ENCODE results near the gene POLK. TPM values are rescaled to one million over a fixed set of nuclear protein-coding genes. Genes with fewer than 3 reads are reported as not detected.

Gene POLK
- total RNA-seq, 1 donor from 2014 or later = 21.1 TPM

- Histone ChIP-seq H3K9me3 (replicated peaks) (no peaks in the 10 kb centered on the region), H3K27me3 (ENCODE audit: low read depth) (no peaks in the 10 kb centered on the region), H3K4me1 (peaks cover 43% of the 10 kb centered on the region), H3K4me3 (no peak overlapping the region), H3K36me3 (peaks cover 7% of the 10 kb centered on the region), H3K27ac (replicated peaks) (no peak overlapping the region)
- intact Hi-C loops (cut with micrococcal nuclease) = no loop called here
- DNase-seq = no peak
- no peak for TF ChIP-seq CTCF (IDR thresholded peaks at IDR 0.05; ENCODE audit: borderline replicate concordance)
These were observed 3.9 kb upstream of the POLK start for GRCh38 chr5:75507841-75508240.

GRCh38 chr5:75509546-75509945 is 2.1 kb upstream of the POLK start:
- no peak overlapping the region for H3K27ac ChIP-seq (replicated peaks)
- no peak for TF ChIP-seq CTCF (IDR thresholded peaks at IDR 0.05; ENCODE audit: borderline replicate concordance)

GRCh38 chr5:75509956-75510355 is 1.7 kb upstream of the POLK start:
- Histone ChIP-seq H3K4me1 (peaks cover 55% of the 10 kb centered on the region), H3K27ac (replicated peaks) (peak overlapping the region; percentile 95), H3K27me3 (ENCODE audit: low read depth) (no peaks in the 10 kb centered on the region), H3K36me3 (no peaks in the 10 kb centered on the region), H3K9me3 (replicated peaks) (no peaks in the 10 kb centered on the region), H3K4me3 (peak overlapping the region; percentile 89)
- DNase-seq = no peak
- intact Hi-C loops (cut with micrococcal nuclease) = loop anchor here (5.0 kb wide), 1 partner anchor 47 kb away; no protein-coding TSS in a partner anchor
- TF ChIP-seq CTCF (IDR thresholded peaks at IDR 0.05; ENCODE audit: borderline replicate concordance) = no peak

More at GRCh38 chr5:75509546-75509945, 2.1 kb upstream of the POLK start:
- H3K4me1 ChIP-seq = peaks cover 55% of the 10 kb centered on the region
- DNase-seq = no peak
- peaks cover under 1% of the 10 kb centered on the region for H3K36me3 ChIP-seq
- peak overlapping the region; percentile 89 for H3K4me3 ChIP-seq
- H3K27me3 ChIP-seq (ENCODE audit: low read depth) = no peaks in the 10 kb centered on the region
- intact Hi-C loops (cut with micrococcal nuclease) = no loop called here
- H3K9me3 ChIP-seq (replicated peaks) = no peaks in the 10 kb centered on the region

- intact Hi-C loops (cut with micrococcal nuclease) = loop anchor here (5.0 kb wide), 1 partner anchor 47 kb away; no protein-coding TSS in a partner anchor
- H3K27me3 ChIP-seq (ENCODE audit: low read depth) = no peaks in the 10 kb centered on the region
- no peaks in the 10 kb centered on the region for H3K9me3 ChIP-seq (replicated peaks)
- DNase-seq = no peak
- H3K4me1 ChIP-seq = peaks cover 55% of the 10 kb centered on the region
- TF ChIP-seq CTCF (IDR thresholded peaks at IDR 0.05; ENCODE audit: borderline replicate concordance) = no peak
- peak overlapping the region; percentile 89 for H3K4me3 ChIP-seq
- H3K36me3 ChIP-seq = no peaks in the 10 kb centered on the region
- peak overlapping the region; percentile 95 for H3K27ac ChIP-seq (replicated peaks)
These were observed 1.3 kb upstream of the POLK start for GRCh38 chr5:75510417-75510835.

- peak; percentile 50 for DNase-seq
- intact Hi-C loops (cut with micrococcal nuclease) = loop anchor here (5.0 kb wide), 1 partner anchor 46 kb away; no protein-coding TSS in a partner anchor
These were observed 756 bp upstream of the POLK start for GRCh38 chr5:75510836-75511434.

More at GRCh38 chr5:75510836-75511434, 756 bp upstream of the POLK start:
- TF ChIP-seq CTCF (IDR thresholded peaks at IDR 0.05; ENCODE audit: borderline replicate concordance) = no peak
- no peaks in the 10 kb centered on the region for H3K9me3 ChIP-seq (replicated peaks)
- H3K4me3 ChIP-seq = peak overlapping the region; percentile 89
- H3K4me1 ChIP-seq = peaks cover 55% of the 10 kb centered on the region
- H3K27ac ChIP-seq (replicated peaks) = peak overlapping the region; percentile 95
- H3K27me3 ChIP-seq (ENCODE audit: low read depth) = no peaks in the 10 kb centered on the region
- no peaks in the 10 kb centered on the region for H3K36me3 ChIP-seq

Measured in left ventricle myocardium inferior (tissue), 1 donor.